Measurements from ENCODE around the gene STK17B.
"Not testable (repeated sequence)": the region's sequence is repeated elsewhere in the genome, so short reads cannot be mapped to it uniquely, and the experiment has no call there.

STK17B gene

GRCh38 chr2:196105951-196106350 is 65.4 kb downstream of the STK17B start:
- DNase-seq = no peak

- no peak for DNase-seq
Measured at GRCh38 chr2:196104066-196104465, 67.3 kb downstream of the STK17B start.

- DNase-seq = no peak
Measured at GRCh38 chr2:196103626-196104025, 67.8 kb downstream of the STK17B start.

- DNase-seq = peak; percentile 13
Measured at GRCh38 chr2:196101325-196101991, 69.9 kb downstream of the STK17B start.

- no peak for DNase-seq
Measured at GRCh38 chr2:196099916-196100315, 71.5 kb downstream of the STK17B start.

GRCh38 chr2:196097864-196098660 is 73.3 kb downstream of the STK17B start:
- no peak for DNase-seq

GRCh38 chr2:196096982-196097745 is 74.2 kb downstream of the STK17B start:
- DNase-seq = no peak

- DNase-seq = no peak
Measured at GRCh38 chr2:196096264-196096663, 75.1 kb downstream of the STK17B start.

- not testable (repeated sequence) for DNase-seq
Measured at GRCh38 chr2:196089448-196089847, 81.9 kb downstream of the STK17B start.

- DNase-seq = no peak
Measured at GRCh38 chr2:196088203-196088602, 83.2 kb downstream of the STK17B start.

- no peak for DNase-seq
Measured at GRCh38 chr2:196086517-196087368, 84.6 kb downstream of the STK17B start.

GRCh38 chr2:196083601-196084000 is 87.8 kb downstream of the STK17B start:
- DNase-seq = no peak

All from NCI-H146 (cell line).